GM19452 (cell line): ENCODE measurements around the gene MAP1B.
"Not testable (repeated sequence)": the region's sequence is repeated elsewhere in the genome, so short reads cannot be mapped to it uniquely, and the experiment has no call there.

Experiments
- ATAC-seq: cut with Tn5 transposase; IDR thresholded peaks from one replicate; pipeline ENCODE4 v1.9.1; 2021; ENCODE audit not compliant: unreplicated experiment

MAP1B gene

GRCh38 chr5:72107131-72107900 is at the start of gene MAP1B:
Gene MAP1B (plus strand): TSS chr5:72107475. CDS start chr5:72107532, 57 bp downstream.
- ATAC-seq, result peak; percentile 36

- no peak for ATAC-seq
Observed at GRCh38 chr5:72057816-72058215, 49.5 kb upstream of the MAP1B start.

DNA sequence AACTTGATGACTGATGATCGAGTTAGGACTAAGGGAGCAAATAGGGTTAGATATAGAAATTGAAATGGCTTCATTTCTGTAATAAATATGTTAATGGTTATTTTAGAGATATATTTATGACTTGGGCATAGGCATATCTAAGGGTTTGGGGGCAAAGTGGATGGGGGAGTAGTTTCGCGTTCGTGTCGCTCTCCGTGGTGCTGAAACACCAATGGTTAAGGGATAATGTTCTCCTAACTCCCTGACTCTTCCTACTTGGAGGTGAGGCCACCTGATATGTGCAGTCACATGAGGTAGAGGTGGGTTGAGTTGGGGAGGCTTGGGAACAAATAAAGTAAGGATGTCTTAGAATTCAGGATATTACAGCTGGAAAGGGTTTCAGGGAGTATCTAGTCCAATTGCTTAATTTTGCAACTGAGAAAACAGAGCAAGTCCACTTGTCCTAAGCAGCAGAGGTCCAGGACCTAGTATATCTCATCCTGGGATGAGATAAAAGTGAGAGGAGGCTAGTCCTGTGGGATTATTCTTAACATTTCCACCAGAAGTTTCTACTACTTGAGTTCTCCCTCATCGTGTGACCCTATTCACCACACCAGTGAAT is 44.0 kb upstream of the MAP1B start:
- ATAC-seq, result no peak

DNA sequence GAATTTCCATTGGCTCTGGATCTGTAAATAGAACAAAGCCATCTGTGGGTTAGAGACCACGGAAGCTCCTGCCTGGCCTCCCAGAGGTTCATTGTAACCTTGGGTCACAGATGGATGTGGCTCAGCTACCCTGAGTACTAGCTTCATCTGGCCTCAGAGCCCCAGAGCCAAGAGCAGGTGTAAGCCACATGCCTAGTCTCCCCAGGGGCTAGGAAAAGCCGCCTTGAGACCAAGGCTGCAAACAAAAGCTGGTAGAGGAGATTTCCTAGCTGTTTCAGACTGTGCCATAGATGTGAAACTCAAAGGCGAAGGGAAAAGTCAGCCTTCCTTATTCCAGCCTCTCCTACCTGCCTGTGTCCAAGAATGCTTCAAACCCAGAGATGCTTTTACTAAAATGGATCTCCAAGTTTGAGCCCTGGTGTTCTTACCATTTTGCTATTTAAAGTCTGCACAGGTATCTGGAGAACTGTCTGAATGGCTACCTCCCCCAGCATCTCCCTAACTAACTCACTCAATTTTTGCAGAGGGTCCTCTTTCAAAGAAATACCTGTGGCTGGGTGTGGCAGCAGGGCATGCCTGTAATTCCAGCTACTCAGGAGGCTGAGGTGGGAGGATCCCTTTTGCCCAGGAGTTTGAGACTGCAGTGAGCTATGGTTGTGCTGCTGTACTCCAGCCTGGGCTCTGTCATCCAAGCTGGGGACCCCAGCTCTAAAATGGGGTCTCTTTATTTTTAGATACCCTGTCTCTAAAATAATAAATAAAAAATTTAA is 42.3 kb upstream of the MAP1B start:
- ATAC-seq, result no peak

GRCh38 chr5:72065751-72066255 is 41.5 kb upstream of the MAP1B start:
- no peak for ATAC-seq

- no peak for ATAC-seq
Observed at GRCh38 chr5:72066705-72067107, 40.6 kb upstream of the MAP1B start.

GRCh38 chr5:72067682-72068470 is 39.4 kb upstream of the MAP1B start:
- no peak for ATAC-seq

GRCh38 chr5:72070529-72070928 is 36.7 kb upstream of the MAP1B start:
- no peak for ATAC-seq

DNA sequence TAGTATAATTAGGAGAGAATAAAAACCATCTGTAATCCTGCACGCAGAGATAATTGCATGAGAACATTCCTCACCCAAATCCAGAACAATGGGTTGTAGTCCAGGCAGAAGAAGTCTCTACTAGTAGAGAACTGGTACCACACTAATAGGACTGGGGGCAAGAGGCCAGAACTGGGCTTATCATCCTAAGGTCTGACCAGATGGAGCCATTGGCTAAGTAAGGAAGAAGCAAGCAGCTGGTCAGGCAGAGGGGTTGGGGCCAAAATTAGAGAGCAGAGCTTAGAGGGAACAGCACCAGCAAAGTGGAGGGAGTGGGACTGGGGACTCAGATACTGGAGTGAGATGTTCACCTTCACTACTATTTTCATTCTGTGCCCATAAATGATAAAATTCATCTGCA is 35.4 kb upstream of the MAP1B start:
- no peak for ATAC-seq

DNA sequence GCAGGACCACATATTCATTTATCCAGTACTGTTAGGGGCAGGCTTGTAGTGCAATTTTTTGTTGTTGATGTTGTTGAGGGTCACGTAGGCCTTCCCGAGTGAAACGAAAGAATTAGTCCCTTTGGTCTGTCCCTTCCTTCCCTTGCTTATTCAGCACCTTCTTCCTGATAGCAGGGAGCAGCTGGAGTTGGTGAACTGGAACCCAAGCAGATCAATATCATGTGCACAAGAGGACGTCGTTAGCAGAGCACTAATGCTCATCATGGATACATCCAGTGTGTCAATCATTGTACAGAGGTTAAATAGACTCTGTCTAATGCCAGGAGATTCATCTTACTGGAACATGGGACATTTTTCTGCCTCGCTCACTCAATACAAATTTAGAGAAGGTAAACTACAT is 33.0 kb upstream of the MAP1B start:
- no peak for ATAC-seq

DNA sequence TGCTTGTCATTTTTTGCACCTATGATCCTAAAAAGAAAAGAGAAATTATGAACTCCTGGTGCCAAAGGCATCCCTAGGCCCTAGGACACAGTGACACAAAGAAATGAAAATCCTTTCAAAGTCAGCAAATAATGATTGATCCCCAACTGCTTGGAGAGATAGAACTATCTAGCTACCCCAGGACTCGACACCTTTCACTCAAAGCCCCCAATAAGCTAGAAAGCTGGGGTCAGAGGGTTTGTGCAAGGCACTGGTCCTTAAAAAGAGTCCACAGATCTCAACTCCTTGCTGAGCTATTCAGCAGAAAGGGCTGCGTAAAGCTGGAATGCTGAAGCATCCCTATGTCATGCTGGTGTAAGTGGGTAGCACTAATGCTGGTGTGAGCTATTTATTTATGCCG is 31.8 kb upstream of the MAP1B start:
- no peak for ATAC-seq

DNA sequence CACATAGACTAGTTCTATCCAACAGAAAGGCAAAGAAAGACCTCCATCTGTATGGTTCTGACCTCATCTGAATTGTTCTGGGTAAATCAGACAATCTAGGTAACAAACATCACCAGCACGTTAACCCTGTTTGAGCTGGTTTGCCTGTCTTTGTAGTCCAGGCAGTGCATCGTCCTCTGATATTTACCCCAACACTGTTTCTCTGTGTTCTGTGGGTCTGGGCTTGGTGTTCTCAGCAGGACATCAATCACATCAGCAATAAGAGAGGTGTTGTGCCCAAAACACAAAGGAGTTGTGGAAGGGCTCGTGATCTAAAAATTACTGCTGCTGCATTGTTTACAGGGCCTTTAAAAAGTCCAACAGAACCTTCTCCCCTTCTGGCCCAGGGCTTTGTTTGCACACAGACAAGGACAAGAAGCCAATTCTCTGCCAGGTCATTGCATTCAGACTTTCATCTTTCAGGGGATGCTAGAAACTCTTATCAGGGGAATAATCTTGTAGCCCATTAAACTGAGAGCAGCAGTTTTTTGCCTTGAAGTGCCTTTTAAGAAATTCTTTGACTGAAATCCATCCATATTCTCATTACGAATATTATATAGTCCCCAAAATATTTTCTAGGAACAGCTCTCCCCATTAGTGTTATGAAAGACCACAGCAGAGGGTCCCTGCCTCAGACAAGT is 30.5 kb upstream of the MAP1B start:
- ATAC-seq, result no peak

DNA sequence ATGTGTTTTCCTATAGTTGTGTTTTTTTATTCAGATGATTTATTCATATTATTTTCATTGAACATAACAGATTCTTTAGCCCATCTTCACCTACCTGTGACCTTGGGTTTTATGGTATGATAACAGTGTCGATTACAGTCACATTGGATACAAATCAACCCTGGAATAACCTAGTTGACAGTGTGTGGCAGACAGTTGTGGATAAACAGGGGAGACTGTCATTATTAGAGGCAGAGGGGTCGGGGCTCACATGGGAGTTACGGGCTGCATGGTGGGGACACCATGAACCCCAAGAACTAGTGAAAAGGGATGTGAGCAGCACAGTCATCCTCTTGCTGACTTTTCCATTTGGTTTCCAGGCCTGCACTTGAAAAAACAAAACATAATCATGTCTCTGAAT is 29.9 kb upstream of the MAP1B start:
- no peak for ATAC-seq

GRCh38 chr5:72079288-72079687 is 28.0 kb upstream of the MAP1B start:
- ATAC-seq, result no peak

GRCh38 chr5:72082048-72082447 is 25.2 kb upstream of the MAP1B start:
- no peak for ATAC-seq

DNA sequence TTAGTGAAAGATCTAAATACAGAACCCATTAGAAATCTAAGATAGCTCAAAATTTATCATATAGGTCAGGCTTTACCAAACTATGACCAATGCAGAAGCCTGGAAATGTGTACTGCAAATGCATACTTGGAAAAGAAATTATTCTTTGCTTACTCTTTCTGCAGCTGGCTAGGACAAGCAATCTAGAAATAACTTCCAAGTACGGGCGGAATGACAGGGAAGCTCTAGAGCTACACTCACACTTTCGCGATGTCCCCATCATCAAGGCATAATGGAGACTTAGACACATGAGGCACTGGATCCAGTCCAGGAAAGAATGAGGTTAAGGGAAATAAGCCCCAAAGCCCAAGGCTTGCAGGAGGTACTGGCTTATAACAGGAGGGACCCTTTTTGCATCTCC is 22.4 kb upstream of the MAP1B start:
- no peak for ATAC-seq

GRCh38 chr5:72085319-72085718 is 22.0 kb upstream of the MAP1B start:
- ATAC-seq, result no peak

DNA sequence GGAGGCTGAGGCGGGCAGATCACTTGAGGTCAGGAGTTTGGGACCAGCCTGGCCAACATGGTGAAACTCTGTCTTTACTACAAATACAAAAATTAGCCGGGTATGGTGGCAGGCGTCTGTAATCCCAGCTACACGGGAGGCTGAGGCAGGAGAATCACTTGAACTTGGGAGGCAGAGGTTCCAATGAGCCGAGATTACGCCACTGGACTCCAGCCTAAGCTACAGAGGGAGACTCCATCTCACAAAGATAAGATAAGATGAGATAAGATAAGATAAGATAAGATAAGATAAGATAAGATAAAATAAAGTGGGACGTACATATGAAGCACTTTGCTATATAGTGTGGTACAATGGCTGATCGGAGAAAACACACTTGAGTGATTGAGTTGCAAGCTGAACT is 17.6 kb upstream of the MAP1B start:
- ATAC-seq, result not testable (repeated sequence)

DNA sequence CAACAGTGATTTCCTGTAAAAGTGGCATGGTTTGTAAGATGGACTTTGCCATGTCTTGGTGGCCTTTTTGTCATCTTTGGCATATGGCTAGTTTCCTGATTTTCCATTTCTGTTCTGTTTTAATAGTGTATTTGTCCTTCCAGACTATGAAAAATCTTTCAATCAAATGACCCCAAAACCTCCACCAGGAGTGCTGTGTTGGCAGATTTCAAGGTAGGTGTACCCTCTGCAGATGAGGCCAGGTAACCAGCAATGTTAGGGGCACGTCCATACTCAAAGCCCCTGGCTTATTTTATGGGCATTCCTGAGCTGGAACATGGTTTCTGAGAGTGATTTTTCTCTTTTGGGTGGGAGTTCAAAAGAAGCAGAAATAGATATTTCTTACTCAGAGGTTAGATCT is 15.2 kb upstream of the MAP1B start:
- no peak for ATAC-seq

GRCh38 chr5:72093217-72093616 is 14.1 kb upstream of the MAP1B start:
- ATAC-seq, result no peak
